ENCODE measurements around the gene E2F6. TPM values are rescaled to one million over a fixed set of nuclear protein-coding genes. Genes with fewer than 3 reads are reported as not detected.
A peak's percentile ranks its signal among the peaks of the same experiment; 100 is the strongest.

E2F6 gene
- total RNA-seq, 1 experiment from 2014 or later, result 35.5 TPM

DNA sequence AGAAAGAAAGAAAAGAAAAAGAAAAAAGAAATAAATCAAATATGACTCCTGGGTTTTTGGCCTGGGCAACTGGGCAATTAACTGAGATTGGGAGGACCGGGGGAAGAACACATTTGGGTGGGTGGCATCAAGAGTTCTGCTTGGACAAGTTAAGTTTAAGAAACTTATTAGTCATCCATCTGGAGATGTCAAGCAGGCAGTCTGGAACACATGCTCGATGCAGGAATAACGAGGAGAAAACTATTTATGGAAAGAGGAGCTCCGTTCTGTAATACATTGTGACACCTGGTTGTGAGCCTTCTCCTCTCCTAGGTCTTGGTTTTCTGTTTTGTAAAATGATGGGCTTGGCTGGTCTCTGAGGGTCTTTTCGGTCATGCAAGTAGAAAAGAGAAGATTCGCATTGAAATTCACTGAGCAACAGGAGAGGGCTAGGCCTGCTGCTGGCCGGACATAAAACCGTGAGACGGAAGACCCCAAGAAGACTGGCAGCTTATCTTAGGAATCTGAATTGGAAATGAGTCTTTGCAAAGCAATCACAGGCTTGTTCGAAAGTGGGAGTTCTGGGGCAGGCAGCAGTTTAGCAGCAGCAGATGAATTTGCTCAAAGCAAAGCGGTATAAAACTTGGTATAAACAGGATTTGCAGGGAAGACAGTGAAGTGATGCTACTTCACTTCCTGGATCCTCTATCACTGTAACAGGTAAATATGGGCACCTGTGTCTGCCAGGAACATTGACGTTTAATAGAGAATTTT, 51.4 kb downstream of the E2F6 start:
- intact Hi-C loops (cut with micrococcal nuclease; ENCODE audit: unreplicated experiment), result no loop called here

DNA sequence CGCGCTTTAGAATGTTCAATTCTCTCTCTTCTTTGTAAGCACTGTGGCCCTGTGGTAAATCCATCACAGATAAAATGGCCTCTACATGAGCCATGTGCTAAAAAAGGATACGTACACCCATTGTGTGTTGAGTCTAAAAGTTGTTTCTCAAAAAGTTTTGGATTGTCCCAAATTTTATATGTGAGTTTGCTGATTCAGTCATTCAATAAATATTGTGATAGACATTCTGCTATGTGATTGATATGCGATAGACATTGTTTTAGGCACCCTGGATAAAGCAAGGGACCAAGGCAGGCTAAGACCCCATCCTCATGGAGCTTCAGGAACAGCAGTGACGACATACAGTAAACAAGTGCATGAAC, 53.5 kb downstream of the E2F6 start:
- Histone ChIP-seq H3K9me3 (ENCODE audit: low read depth, low read length, poor library complexity, severe bottlenecking) (peaks cover 4% of the 10 kb centered on the region), H3K4me1 (ENCODE audit: insufficient read depth, low read length, poor library complexity, severe bottlenecking) (no peaks in the 10 kb centered on the region), H3K27ac (ENCODE audit: low read depth, low read length, poor library complexity, severe bottlenecking) (no peak overlapping the region), H3K36me3 (ENCODE audit: insufficient read depth, low read length, poor library complexity, severe bottlenecking) (no peaks in the 10 kb centered on the region), H3K27me3 (replicated peaks; ENCODE audit: insufficient read depth, low read depth, low read length, poor library complexity) (no peaks in the 10 kb centered on the region), H3K4me3 (ENCODE audit: low read depth, low read length, poor library complexity, severe bottlenecking) (no peak overlapping the region)
- CTCF ChIA-PET, result interaction anchor here (0.6 to 1.3 kb wide), 6 partner anchors 9 to 284 kb away, joined by 3 to 28 read pairs (median 4); a partner anchor contains a TSS
- intact Hi-C loops (cut with micrococcal nuclease; ENCODE audit: unreplicated experiment), result loop anchor here (1.0 kb wide), 2 partner anchors 179 to 280 kb away; no protein-coding TSS in a partner anchor
- POLR2A ChIA-PET (ENCODE audit: low non-redundant PET), result interaction anchor here (0.5 kb wide), 1 partner anchor 68 kb away, joined by 4 read pairs; no protein-coding TSS in a partner anchor
- DNase-seq (ENCODE audit: low spot score), result no peak
- no peak for TF ChIP-seq EZH2 (IDR thresholded peaks at IDR 0.05; ENCODE audit: borderline replicate concordance, low read depth, low read length, poor library complexity, severe bottlenecking)
- TF ChIP-seq, protein P1, sequence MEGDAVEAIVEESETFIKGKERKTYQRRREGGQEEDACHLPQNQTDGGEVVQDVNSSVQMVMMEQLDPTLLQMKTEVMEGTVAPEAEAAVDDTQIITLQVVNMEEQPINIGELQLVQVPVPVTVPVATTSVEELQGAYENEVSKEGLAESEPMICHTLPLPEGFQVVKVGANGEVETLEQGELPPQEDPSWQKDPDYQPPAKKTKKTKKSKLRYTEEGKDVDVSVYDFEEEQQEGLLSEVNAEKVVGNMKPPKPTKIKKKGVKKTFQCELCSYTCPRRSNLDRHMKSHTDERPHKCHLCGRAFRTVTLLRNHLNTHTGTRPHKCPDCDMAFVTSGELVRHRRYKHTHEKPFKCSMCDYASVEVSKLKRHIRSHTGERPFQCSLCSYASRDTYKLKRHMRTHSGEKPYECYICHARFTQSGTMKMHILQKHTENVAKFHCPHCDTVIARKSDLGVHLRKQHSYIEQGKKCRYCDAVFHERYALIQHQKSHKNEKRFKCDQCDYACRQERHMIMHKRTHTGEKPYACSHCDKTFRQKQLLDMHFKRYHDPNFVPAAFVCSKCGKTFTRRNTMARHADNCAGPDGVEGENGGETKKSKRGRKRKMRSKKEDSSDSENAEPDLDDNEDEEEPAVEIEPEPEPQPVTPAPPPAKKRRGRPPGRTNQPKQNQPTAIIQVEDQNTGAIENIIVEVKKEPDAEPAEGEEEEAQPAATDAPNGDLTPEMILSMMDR (conservative IDR thresholded peaks at IDR 0.05; ENCODE audit: low read depth, low read length), result no peak
- BruUV-seq (replicated peaks), result no TSS peak

More for the DNA sequence above, 51.4 kb downstream of the E2F6 start:
- no peaks in the 10 kb centered on the region for H3K27me3 ChIP-seq (replicated peaks; ENCODE audit: insufficient read depth, low read depth, low read length, poor library complexity)
- no TSS peak for BruUV-seq (replicated peaks)
- no peaks in the 10 kb centered on the region for H3K36me3 ChIP-seq (ENCODE audit: insufficient read depth, low read length, poor library complexity, severe bottlenecking)
- DNase-seq (ENCODE audit: low spot score), result no peak
- TF ChIP-seq, protein P1 (conservative IDR thresholded peaks at IDR 0.05; ENCODE audit: low read depth, low read length), result no peak
- TF ChIP-seq EZH2 (IDR thresholded peaks at IDR 0.05; ENCODE audit: borderline replicate concordance, low read depth, low read length, poor library complexity, severe bottlenecking), result no peak
- no peaks in the 10 kb centered on the region for H3K4me1 ChIP-seq (ENCODE audit: insufficient read depth, low read length, poor library complexity, severe bottlenecking)
- no peak overlapping the region for H3K4me3 ChIP-seq (ENCODE audit: low read depth, low read length, poor library complexity, severe bottlenecking)
- CTCF ChIA-PET, result no interaction called here
- peaks cover 14% of the 10 kb centered on the region for H3K9me3 ChIP-seq (ENCODE audit: low read depth, low read length, poor library complexity, severe bottlenecking)
- POLR2A ChIA-PET (ENCODE audit: low non-redundant PET), result interaction anchor here (0.6 kb wide), 1 partner anchor 983 kb away, joined by 6 read pairs; no protein-coding TSS in a partner anchor
- H3K27ac ChIP-seq (ENCODE audit: low read depth, low read length, poor library complexity, severe bottlenecking), result no peak overlapping the region

DNA sequence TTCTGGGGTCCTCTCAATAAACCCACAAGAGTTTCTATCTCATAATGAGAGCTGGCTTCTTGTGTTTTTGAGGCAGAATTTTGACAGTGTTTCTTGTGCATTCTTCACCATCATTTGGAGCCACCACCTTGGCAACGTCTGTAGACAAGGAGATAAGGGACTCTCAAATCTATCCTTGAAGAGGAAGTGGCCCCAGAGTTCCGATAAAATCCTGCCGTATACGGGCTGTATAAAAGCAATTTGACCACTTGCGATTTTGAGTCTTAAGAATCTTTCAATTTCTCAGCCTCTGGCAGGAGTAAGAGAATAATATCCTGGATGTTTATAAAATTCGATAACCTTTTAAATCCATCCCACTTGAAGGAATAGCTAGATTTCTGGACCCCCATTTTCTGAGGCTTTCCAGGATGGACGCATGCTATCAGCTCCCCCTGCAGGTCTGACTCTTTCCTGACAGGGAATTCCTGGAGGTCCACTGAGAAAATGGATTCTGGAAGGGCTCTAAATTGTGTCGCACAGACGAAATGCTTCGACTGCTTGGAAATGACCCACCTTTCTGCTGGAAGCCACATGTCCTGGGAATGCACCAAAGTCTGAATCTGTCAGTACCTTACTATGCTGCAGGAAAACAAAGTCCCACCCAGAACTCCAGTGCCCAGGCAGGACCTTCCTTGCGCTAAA, 54.1 kb downstream of the E2F6 start:
- intact Hi-C loops (cut with micrococcal nuclease; ENCODE audit: unreplicated experiment), result loop anchor here (1.0 kb wide), 2 partner anchors 179 to 280 kb away; no protein-coding TSS in a partner anchor
- CTCF ChIA-PET, result interaction anchor here (0.6 to 1.9 kb wide), 9 partner anchors 9 to 531 kb away, joined by 3 to 28 read pairs (median 4); a partner anchor contains a TSS
- TF ChIP-seq, protein P1 (conservative IDR thresholded peaks at IDR 0.05; ENCODE audit: low read depth, low read length), result peak; percentile 86
- no peak for TF ChIP-seq EZH2 (IDR thresholded peaks at IDR 0.05; ENCODE audit: borderline replicate concordance, low read depth, low read length, poor library complexity, severe bottlenecking)
- POLR2A ChIA-PET (ENCODE audit: low non-redundant PET), result interaction anchor here (0.5 to 0.7 kb wide), 2 partner anchors 8 to 67 kb away, joined by 3 to 4 read pairs; no protein-coding TSS in a partner anchor
- no peaks in the 10 kb centered on the region for H3K9me3 ChIP-seq (ENCODE audit: low read depth, low read length, poor library complexity, severe bottlenecking)
- H3K27me3 ChIP-seq (replicated peaks; ENCODE audit: insufficient read depth, low read depth, low read length, poor library complexity), result no peaks in the 10 kb centered on the region
- peak; percentile 76 for DNase-seq (ENCODE audit: low spot score)
- H3K4me3 ChIP-seq (ENCODE audit: low read depth, low read length, poor library complexity, severe bottlenecking), result peak overlapping the region; percentile 32
- H3K4me1 ChIP-seq (ENCODE audit: insufficient read depth, low read length, poor library complexity, severe bottlenecking), result no peaks in the 10 kb centered on the region
- no TSS peak for BruUV-seq (replicated peaks)
- H3K27ac ChIP-seq (ENCODE audit: low read depth, low read length, poor library complexity, severe bottlenecking), result no peak overlapping the region
- H3K36me3 ChIP-seq (ENCODE audit: insufficient read depth, low read length, poor library complexity, severe bottlenecking), result no peaks in the 10 kb centered on the region

Data from A673 (cell line).